ENCODE results near the gene TUSC2. TPM values are rescaled to one million over a fixed set of nuclear protein-coding genes. Genes with fewer than 3 reads are reported as not detected.
"Not testable (repeated sequence)": the region's sequence is repeated elsewhere in the genome, so short reads cannot be mapped to it uniquely, and the experiment has no call there.

The TUSC2 gene
- total RNA-seq, 1 experiment from 2014 or later: 29.1 TPM

- DNase-seq (ENCODE audit: low spot score): no peak
Observed at GRCh38 chr3:50318615-50319014, 9.4 kb downstream of the TUSC2 start.

DNA sequence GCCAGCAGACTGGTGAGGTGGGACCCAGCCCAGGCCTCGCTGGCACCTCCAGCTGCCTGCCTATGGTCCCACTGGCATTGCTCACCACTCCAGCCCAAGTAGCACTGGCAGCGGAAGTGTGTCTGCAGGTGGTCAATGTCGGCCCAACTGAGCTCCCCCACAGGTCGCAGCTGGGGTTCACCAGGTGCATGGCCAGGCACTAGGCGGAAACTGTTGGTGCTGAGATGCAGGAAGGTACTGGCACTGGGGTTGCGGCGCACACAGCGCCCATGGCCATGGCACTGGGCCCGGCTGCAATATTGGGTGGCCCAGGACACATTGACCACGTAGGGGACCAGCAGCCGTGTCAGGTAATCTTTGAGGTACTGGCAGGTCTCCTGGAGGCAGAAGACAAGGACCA lies 9.9 kb downstream of the TUSC2 start:
- no peak for DNase-seq (ENCODE audit: low spot score)

GRCh38 chr3:50317300-50317699 lies 10.7 kb downstream of the TUSC2 start:
- DNase-seq (ENCODE audit: low spot score): no peak

GRCh38 chr3:50316657-50317242 lies 11.3 kb downstream of the TUSC2 start:
- DNase-seq (ENCODE audit: low spot score): peak; percentile 75

DNA sequence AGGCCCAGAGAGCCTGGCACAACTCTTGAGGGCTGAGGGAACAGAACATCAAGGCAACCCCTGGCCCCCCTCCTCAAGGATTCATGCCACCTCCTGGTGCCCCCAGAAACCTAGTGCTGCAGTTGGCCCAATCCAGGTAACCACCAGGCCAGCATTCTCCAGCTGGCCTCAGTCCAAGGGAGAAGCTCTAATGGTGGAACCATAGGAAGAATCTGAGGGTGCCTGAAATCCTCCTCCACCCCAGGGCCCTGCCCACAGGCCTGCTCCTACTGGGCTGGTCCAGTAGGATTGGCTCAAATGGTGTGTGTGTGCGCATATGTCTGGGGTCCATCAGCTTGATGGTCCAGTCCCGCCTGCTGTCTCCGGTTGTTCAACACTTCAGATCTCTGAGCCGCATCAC lies 13.2 kb downstream of the TUSC2 start:
- no peak for DNase-seq (ENCODE audit: low spot score)

GRCh38 chr3:50314342-50314741 lies 13.7 kb downstream of the TUSC2 start:
- no peak for DNase-seq (ENCODE audit: low spot score)

DNA sequence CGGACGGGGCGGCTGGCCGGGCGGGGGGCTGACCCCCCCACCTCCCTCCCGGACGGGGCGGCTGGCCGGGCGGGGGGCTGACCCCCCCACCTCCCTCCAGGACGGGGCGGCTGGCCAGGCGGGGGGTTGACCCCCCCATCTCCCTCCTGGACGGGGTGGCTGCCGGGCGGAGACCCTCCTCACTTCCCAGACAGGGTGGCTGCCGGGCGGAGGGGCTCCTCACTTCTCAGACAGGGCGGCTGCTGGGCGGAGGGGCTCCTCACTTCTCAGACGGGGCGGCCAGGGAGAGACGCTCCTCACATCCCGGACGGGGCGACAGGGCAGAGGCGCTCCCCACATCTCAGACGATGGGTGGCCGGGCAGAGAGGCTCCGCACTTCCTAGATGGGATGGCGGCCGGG lies 16.0 kb downstream of the TUSC2 start:
- not testable (repeated sequence) for DNase-seq (ENCODE audit: low spot score)

DNA sequence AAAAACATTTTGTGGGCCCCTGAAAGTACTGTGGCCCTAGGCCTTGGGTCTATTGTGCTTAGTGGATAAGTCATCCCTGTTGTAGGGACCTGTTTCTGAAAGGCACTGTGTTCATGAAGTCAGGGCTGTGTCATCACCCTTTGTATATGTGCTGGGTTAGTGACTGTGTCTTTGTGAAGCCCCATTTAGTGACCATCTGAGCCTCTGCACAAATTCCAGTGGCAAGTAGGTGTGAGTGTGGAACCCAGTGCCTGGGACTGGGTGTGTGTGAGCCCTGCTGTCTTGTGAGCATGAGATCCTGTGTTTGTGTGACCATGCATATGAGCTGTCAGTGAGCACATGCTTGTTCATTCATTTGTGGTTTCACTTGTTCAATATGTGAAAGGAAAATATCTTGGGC lies 23.4 kb downstream of the TUSC2 start:
- DNase-seq (ENCODE audit: low spot score): no peak

DNA sequence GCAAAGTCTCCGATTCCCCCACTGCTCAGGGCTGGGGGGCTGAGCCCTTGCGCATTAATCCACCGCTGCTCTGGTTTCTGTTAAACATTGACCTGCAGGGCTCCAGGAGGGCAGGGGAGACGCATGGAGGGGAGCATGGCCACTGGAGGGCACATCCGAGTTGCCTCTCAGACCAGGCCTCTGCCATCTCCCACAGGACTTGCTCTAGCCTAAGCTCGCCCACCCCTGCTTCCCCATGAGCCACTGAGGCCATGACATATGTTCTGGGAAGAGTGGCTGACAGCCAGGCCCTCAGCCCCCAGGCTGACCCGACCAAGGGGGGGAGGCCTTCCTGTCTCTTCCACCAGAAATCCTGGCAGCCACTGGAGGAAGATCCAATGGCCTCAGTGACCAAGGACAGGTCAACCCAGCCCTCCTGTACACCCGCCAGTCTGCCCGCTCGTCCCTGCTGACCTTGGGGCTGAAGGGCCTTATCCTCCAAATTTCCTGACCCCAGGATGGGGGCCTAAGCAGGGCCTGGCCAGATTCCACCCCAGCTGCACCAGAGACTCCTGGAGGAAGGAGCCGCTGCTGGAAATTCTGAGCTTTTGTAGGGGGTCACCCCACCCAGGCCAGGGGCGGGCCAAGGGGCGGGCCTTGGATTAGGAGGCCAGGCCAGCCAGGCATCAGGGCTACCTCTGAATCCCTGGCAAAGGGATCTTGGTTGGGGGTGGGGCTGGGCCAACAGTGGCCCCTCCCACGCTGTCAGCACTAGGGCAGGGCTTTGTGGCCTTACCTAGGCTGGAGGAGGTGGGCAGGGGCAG lies 24.8 kb downstream of the TUSC2 start, which contains the start of gene HYAL1:
HYAL1 (minus strand) TSS at position 562 of the 803 bp plus-strand sequence. CDS start 618 bp downstream, outside the sequence.
- DNase-seq (ENCODE audit: low spot score): no peak

- DNase-seq (ENCODE audit: low spot score): no peak
Observed at GRCh38 chr3:50302095-50303012, 25.7 kb downstream of the TUSC2 start.

DNA sequence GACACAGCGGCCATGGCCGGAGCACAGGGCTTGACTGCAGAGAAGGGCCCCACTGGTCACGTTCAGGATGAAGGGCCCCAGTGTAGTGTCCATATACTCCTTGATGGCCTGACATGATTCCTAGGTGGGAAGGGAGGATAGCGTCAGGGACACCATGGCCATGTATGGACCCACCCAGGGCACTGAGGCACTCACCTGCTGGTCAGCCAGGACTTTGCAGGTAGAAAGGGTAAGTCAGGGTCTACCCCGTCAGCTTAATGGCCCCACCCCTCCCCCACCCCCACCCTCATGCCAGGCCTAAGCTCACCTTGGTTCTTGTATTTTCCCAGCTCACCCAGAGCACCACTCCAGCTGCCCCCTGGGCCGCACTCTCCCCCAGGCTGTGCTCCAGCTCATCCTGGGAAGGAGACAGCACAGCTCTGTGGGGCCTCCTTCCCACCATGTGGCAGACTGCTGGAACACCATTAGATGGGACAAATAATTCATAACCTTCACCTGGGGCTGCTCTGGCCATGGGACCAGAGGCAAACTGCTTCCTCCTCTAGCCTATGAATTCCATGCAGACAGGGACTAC lies 27.3 kb downstream of the TUSC2 start:
- DNase-seq (ENCODE audit: low spot score): no peak

DNA sequence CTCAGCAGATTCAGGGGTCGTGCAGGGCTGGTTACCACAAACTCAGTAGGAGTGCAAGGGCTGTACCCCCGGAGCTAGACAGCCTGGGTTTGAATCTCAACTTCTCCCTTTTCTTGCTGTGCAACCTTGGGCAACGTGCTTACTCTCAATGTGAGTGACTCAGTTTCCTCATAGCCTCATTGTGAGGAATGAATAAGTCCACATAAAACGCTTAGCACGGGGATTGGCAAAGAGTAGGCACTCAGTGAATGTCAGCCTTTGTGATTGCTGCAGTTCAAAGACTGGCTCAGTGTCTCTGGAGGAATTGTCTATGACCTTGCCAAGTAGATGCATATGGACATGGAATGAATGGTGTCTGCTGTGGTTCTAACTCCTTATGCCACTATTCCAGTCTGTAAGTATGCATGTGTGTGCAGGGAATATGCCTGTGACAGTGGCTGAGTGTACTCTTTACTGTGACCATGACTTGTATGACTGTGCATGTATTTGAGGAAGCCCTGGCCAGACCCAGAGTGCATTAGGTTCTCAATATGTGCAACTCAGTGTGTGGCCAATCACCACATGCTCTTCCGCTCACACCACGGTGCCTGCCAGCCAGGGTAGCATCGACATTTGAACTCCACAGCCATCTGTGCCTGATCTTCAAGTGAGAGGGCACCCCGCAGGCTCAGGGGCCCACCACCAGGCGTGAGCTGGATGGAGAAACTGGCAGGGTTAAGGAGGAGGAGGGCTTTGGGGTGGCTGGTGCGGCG lies 27.9 kb downstream of the TUSC2 start:
- no peak for DNase-seq (ENCODE audit: low spot score)

DNA sequence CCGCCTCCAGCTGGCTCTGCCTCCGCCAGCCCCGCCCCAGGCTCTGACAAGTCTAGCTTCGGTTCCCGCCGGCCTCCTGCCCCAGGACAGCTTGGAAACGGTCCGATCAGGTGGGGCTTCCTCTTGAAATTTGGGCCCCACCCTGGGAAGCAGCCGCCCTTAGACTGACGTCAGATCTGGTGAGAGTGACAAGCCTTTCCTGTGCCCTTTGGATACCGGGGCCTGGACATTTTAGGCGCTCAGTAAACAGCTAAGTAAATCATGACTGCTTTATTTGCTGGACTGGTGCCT lies 28.4 kb downstream of the TUSC2 start:
- DNase-seq (ENCODE audit: low spot score): no peak

- peak; percentile 91 for DNase-seq (ENCODE audit: low spot score)
Observed at GRCh38 chr3:50298836-50299637, 29.0 kb downstream of the TUSC2 start, which contains the start of the genes HYAL3 and NAA80. Gene HYAL3 (minus strand): TSS chr3:50299405. CDS start chr3:50295602, 3,803 bp downstream. Gene NAA80 (minus strand): TSS chr3:50299405. CDS start chr3:50297463, 1,942 bp downstream.

GRCh38 chr3:50297896-50298725 lies 29.9 kb downstream of the TUSC2 start:
- no peak for DNase-seq (ENCODE audit: low spot score)

GRCh38 chr3:50297384-50297775 lies 30.6 kb downstream of the TUSC2 start:
- DNase-seq (ENCODE audit: low spot score): no peak

GRCh38 chr3:50296721-50297383 lies 31.2 kb downstream of the TUSC2 start:
- DNase-seq (ENCODE audit: low spot score): no peak

GRCh38 chr3:50295553-50296431 lies 32.2 kb downstream of the TUSC2 start:
- DNase-seq (ENCODE audit: low spot score): no peak

Measured in H4 (cell line).